Right ventricle myocardium superior (tissue), 1 donor: ENCODE measurements around the gene MRGPRX2. TPM values are rescaled to one million over a fixed set of nuclear protein-coding genes. Genes with fewer than 3 reads are reported as not detected.

Experiments
- ATAC-seq: fragments of 200-7000 bp; cut with Tn5 transposase; one replicate; pipeline ENCODE4 v1.9.1; 2020; ENCODE audit warnings: mild to moderate bottlenecking; ENCODE audit not compliant: poor library complexity
- DNase-seq: peaks from one replicate; pipeline ENCODE4 v3.0.0-alpha.2; 2020
- intact Hi-C: fragments of 100-400 bp; cut with DNase I; formaldehyde crosslinking; loops from one replicate; pipeline ENCODE4 v1.11.2; 2022
- total RNA-seq: library from RNA; stranded (reverse); fragmentation: NEBNext Ultra II Directional; extraction: Animal tissue kit (Norgen Biotek cat#: 25700); gene quantifications from one replicate; pipeline ENCODE4 v1.2.1, GENCODE V29; 2021
- donor health status: DM: no; HTN: yes; CAD: no; lungs with severe emphysema.

The MRGPRX2 gene
- total RNA-seq, 1 donor from 2014 or later: not detected

DNA sequence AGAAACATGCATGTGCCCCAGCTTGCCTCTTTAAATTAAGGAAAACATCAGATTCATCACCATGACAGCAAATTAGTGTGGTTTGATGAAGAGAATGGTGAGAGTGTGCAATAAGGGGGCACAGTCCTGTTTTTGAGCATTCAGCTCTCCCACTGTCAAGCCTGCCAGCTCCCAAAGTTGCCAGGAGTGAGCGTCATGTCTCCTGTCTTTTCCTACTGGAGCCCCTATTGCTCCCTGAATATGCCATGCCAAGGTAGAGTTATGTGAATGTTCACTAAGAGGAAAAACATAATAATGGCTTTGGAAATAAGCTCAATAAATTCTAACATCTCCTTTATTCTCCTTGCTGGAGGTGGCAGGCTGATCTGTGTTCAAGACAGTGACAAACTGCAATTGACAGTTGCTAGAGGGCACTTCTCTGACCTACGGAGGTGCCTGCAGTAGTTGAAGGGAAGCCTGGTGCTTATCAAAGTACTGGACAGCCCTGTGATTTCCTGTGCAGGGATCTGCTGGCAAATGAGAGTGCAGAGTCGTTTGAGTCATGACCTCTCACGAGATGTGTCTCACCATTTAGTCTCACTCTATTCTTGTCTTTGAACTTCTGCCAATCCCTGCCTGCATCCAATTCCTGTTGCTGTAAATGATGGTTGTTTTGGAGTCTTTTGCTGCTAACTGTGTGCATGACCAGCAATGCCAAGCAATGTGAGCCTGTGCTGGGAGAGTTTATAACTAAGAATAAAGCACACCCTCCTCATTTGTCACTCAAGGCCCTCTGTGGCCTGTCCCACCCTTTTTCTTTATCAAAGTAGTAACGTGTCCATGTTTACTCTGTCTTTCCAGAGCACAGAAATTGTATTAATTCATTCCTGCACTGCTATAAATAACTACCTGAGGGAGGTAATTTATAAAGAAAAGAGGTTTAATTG, 34.8 kb downstream of the MRGPRX2 start:
- ATAC-seq: peak; percentile 98

GRCh38 chr11:19020831-19021230, 39.7 kb downstream of the MRGPRX2 start:
- ATAC-seq (no peak), DNase-seq (no peak)
- intact Hi-C loops: no loop called here

More for the DNA sequence above, 34.8 kb downstream of the MRGPRX2 start:
- DNase-seq: no peak
- intact Hi-C loops: no loop called here

DNA sequence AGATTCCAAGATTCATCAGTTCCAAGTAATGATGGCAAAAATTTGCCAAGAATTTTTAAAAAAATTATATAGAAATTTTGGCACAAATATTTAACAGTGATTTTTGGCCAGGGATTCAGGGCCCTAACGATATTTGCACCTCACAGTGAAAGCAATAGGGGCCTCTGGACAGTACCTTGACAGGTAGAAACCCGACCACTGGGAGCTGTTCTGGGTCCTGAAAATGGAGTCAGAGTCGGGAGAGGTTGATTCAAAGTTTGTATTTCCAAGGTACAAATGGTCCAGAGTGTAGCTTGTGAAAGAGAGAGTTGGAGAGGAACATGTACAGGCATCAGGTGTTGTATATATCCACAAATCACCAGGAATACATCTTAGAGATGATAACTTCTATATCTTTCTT, 41.6 kb downstream of the MRGPRX2 start:
- ATAC-seq: no peak
- intact Hi-C loops: no loop called here
- DNase-seq: no peak

- DNase-seq (no peak), ATAC-seq (no peak)
- intact Hi-C loops: no loop called here
These were observed 47.2 kb downstream of the MRGPRX2 start for GRCh38 chr11:19013181-19013857.

DNA sequence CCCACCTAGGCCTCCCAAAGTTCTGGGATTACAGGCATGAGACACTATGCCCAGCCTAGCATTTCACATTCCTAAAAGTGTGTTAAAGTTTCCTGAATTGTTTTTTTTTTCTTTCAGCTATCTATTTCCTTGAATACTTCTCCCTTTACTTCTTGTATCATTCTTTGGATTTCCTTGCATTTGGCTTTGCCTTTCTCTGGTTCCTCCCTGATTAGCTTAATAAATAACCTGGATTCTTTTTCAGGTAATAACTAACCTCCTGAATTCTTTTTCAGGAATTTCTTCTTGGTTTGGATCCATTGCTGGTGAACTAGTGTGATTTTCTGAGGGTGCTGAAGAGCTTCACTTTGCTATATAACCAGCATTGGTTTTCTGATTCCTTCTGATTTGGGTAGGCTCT, 47.9 kb downstream of the MRGPRX2 start:
- ATAC-seq (no peak), DNase-seq (no peak)
- intact Hi-C loops: no loop called here

Other genes starting within 250 kb of the MRGPRX2 start
- not detected for gene MRGPRX1, start 121.3 kb downstream of the MRGPRX2 start, total RNA-seq
- gene ZDHHC13, start 56.5 kb upstream of the MRGPRX2 start, total RNA-seq: 5.6 TPM
- 1,083 TPM for gene CSRP3, start 141.3 kb upstream of the MRGPRX2 start, total RNA-seq
- gene E2F8, start 180.2 kb upstream of the MRGPRX2 start, total RNA-seq: 2.0 TPM